ENCODE results near the gene PKHD1. TPM values are rescaled to one million over a fixed set of nuclear protein-coding genes. Genes with fewer than 3 reads are reported as not detected.

The PKHD1 gene
- total RNA-seq, 4 donors from 2014 or later: 0.16 to 0.60 (median 0.32) TPM

- Histone ChIP-seq H3K4me1 (no peaks in the 10 kb centered on the region), H3K9me3 (no peaks in the 10 kb centered on the region), H3K27ac (no peak overlapping the region), H3K4me3 (no peak overlapping the region), H3K36me3 (no peaks in the 10 kb centered on the region), H3K27me3 (no peaks in the 10 kb centered on the region)
- TF ChIP-seq POLR2A (IDR thresholded peaks at IDR 0.05) (no peak), CTCF (IDR thresholded peaks at IDR 0.05) (no peak), EP300 (IDR thresholded peaks at IDR 0.05; ENCODE audit: low read depth) (no peak), POLR2AphosphoS5 (IDR thresholded peaks at IDR 0.05) (no peak)
- no peak for DNase-seq
- in situ Hi-C loops (cut with MboI; ENCODE audit: low pct_ligation_motif_present in 1 of 4, low pct_unique_long_range_greater_than_20kb in 1 of 4, low sequenced_read_pairs in 3 of 4) (no loop called here), intact Hi-C loops (cut with DNase I; ENCODE audit: low total_unique reads) (no loop called here)
- WGBS, 2 donors (ENCODE audit: low coverage in 1 of 2): 58% methylated on average over 1 of the region's 1 CpG; no CpG with 5 or more reads in 1 of the 2 donors
Observed at GRCh38 chr6:51814418-51814817, 273.0 kb downstream of the PKHD1 start.

GRCh38 chr6:51813904-51814303 is 273.5 kb downstream of the PKHD1 start:
- WGBS, 2 donors (ENCODE audit: low coverage in 1 of 2): 45 to 67% methylated on average over 1 of the region's 1 CpG
- intact Hi-C loops (cut with DNase I; ENCODE audit: low total_unique reads) (no loop called here), in situ Hi-C loops (cut with MboI; ENCODE audit: low pct_ligation_motif_present in 1 of 4, low pct_unique_long_range_greater_than_20kb in 1 of 4, low sequenced_read_pairs in 3 of 4) (no loop called here)
- DNase-seq: no peak
- no peak for TF ChIP-seq CTCF (IDR thresholded peaks at IDR 0.05)
- TF ChIP-seq EP300 (IDR thresholded peaks at IDR 0.05; ENCODE audit: low read depth): no peak
- no peak for TF ChIP-seq POLR2AphosphoS5 (IDR thresholded peaks at IDR 0.05)
- TF ChIP-seq POLR2A (IDR thresholded peaks at IDR 0.05): no peak
- no peaks in the 10 kb centered on the region for H3K27me3 ChIP-seq
- H3K9me3 ChIP-seq: no peaks in the 10 kb centered on the region
- H3K27ac ChIP-seq: no peak overlapping the region
- H3K4me3 ChIP-seq: no peak overlapping the region
- H3K36me3 ChIP-seq: no peaks in the 10 kb centered on the region
- no peaks in the 10 kb centered on the region for H3K4me1 ChIP-seq

GRCh38 chr6:51812231-51812630 is 275.2 kb downstream of the PKHD1 start:
- no peaks in the 10 kb centered on the region for H3K9me3 ChIP-seq
- no peak overlapping the region for H3K4me3 ChIP-seq
- H3K4me1 ChIP-seq: no peaks in the 10 kb centered on the region
- in situ Hi-C loops (cut with MboI; ENCODE audit: low pct_ligation_motif_present in 1 of 4, low pct_unique_long_range_greater_than_20kb in 1 of 4, low sequenced_read_pairs in 3 of 4) (no loop called here), intact Hi-C loops (cut with DNase I; ENCODE audit: low total_unique reads) (no loop called here)
- TF ChIP-seq CTCF (IDR thresholded peaks at IDR 0.05) (no peak), POLR2A (IDR thresholded peaks at IDR 0.05) (no peak), POLR2AphosphoS5 (IDR thresholded peaks at IDR 0.05) (no peak), EP300 (IDR thresholded peaks at IDR 0.05; ENCODE audit: low read depth) (no peak)
- H3K27me3 ChIP-seq: no peaks in the 10 kb centered on the region
- no peak for DNase-seq
- H3K36me3 ChIP-seq: no peaks in the 10 kb centered on the region
- no peak overlapping the region for H3K27ac ChIP-seq
- 53% methylated on average over 1 of the region's 1 CpG; no CpG with 5 or more reads in 1 of the 2 donors for WGBS, 2 donors (ENCODE audit: low coverage in 1 of 2)

- Histone ChIP-seq H3K9me3 (no peaks in the 10 kb centered on the region), H3K36me3 (no peaks in the 10 kb centered on the region), H3K27me3 (no peaks in the 10 kb centered on the region), H3K4me1 (no peaks in the 10 kb centered on the region), H3K27ac (no peak overlapping the region), H3K4me3 (no peak overlapping the region)
- TF ChIP-seq EP300 (IDR thresholded peaks at IDR 0.05; ENCODE audit: low read depth) (no peak), CTCF (IDR thresholded peaks at IDR 0.05) (no peak), POLR2AphosphoS5 (IDR thresholded peaks at IDR 0.05) (no peak), POLR2A (IDR thresholded peaks at IDR 0.05) (no peak)
- in situ Hi-C loops (cut with MboI; ENCODE audit: low pct_ligation_motif_present in 1 of 4, low pct_unique_long_range_greater_than_20kb in 1 of 4, low sequenced_read_pairs in 3 of 4) (no loop called here), intact Hi-C loops (cut with DNase I; ENCODE audit: low total_unique reads) (no loop called here)
- WGBS, 2 donors (ENCODE audit: low coverage in 1 of 2): 44 to 75% methylated on average over 1 of the region's 1 CpG
- DNase-seq: no peak
Observed at GRCh38 chr6:51805517-51805916, 281.9 kb downstream of the PKHD1 start.
